Measurements from ENCODE around the gene ATF6.

The ATF6 gene

GRCh38 chr1:161879261-161879660 lies 113.1 kb downstream of the ATF6 start:
- Histone ChIP-seq H3K4me1 (ENCODE audit: control insufficient read depth in 1 of 2, insufficient read depth in 2 of 2, low read length in 2 of 2) (no peaks in the 10 kb centered on the region), H3K36me3 (ENCODE audit: control insufficient read depth in 1 of 2, insufficient read depth in 2 of 2, low read length in 2 of 2) (peaks cover 0 to 4% of the 10 kb centered on the region in 2 donors), H3K9ac (ENCODE audit: low read depth in 1 of 2, low read length in 2 of 2) (no peak overlapping the region), H3K27me3 (ENCODE audit: control insufficient read depth in 1 of 2, insufficient read depth in 2 of 2, low read length in 2 of 2) (no peaks in the 10 kb centered on the region), H3K4me3 (ENCODE audit: low read depth in 1 of 2, low read length in 2 of 2) (no peak overlapping the region), H3K9me3 (ENCODE audit: control insufficient read depth in 1 of 2, low read length in 2 of 2) (no peaks in the 10 kb centered on the region), H3K27ac (ENCODE audit: low read depth, low read length) (no peak overlapping the region)

GRCh38 chr1:161884475-161884874 lies 118.4 kb downstream of the ATF6 start:
- H3K36me3 ChIP-seq (ENCODE audit: control insufficient read depth in 1 of 2, insufficient read depth in 2 of 2, low read length in 2 of 2): peaks cover 0 to 8% of the 10 kb centered on the region in 2 donors
- H3K9ac ChIP-seq (ENCODE audit: low read depth in 1 of 2, low read length in 2 of 2): no peak overlapping the region
- H3K4me1 ChIP-seq (ENCODE audit: control insufficient read depth in 1 of 2, insufficient read depth in 2 of 2, low read length in 2 of 2): no peaks in the 10 kb centered on the region
- H3K27me3 ChIP-seq (ENCODE audit: control insufficient read depth in 1 of 2, insufficient read depth in 2 of 2, low read length in 2 of 2): no peaks in the 10 kb centered on the region
- no peaks in the 10 kb centered on the region for H3K9me3 ChIP-seq (ENCODE audit: control insufficient read depth in 1 of 2, low read length in 2 of 2)
- H3K4me3 ChIP-seq (ENCODE audit: low read depth in 1 of 2, low read length in 2 of 2): no peak overlapping the region
- H3K27ac ChIP-seq (ENCODE audit: low read depth, low read length): no peak overlapping the region

GRCh38 chr1:161885003-161885402 lies 118.9 kb downstream of the ATF6 start:
- Histone ChIP-seq H3K27me3 (ENCODE audit: control insufficient read depth in 1 of 2, insufficient read depth in 2 of 2, low read length in 2 of 2) (no peaks in the 10 kb centered on the region), H3K4me1 (ENCODE audit: control insufficient read depth in 1 of 2, insufficient read depth in 2 of 2, low read length in 2 of 2) (no peaks in the 10 kb centered on the region), H3K27ac (ENCODE audit: low read depth, low read length) (no peak overlapping the region), H3K9me3 (ENCODE audit: control insufficient read depth in 1 of 2, low read length in 2 of 2) (no peaks in the 10 kb centered on the region), H3K4me3 (ENCODE audit: low read depth in 1 of 2, low read length in 2 of 2) (no peak overlapping the region), H3K9ac (ENCODE audit: low read depth in 1 of 2, low read length in 2 of 2) (no peak overlapping the region), H3K36me3 (ENCODE audit: control insufficient read depth in 1 of 2, insufficient read depth in 2 of 2, low read length in 2 of 2) (peaks cover 0 to 8% of the 10 kb centered on the region in 2 donors)

GRCh38 chr1:161885759-161886158 lies 119.6 kb downstream of the ATF6 start:
- no peak overlapping the region for H3K4me3 ChIP-seq (ENCODE audit: low read depth in 1 of 2, low read length in 2 of 2)
- no peaks in the 10 kb centered on the region for H3K27me3 ChIP-seq (ENCODE audit: control insufficient read depth in 1 of 2, insufficient read depth in 2 of 2, low read length in 2 of 2)
- peaks cover 0 to 10% of the 10 kb centered on the region in 2 donors for H3K36me3 ChIP-seq (ENCODE audit: control insufficient read depth in 1 of 2, insufficient read depth in 2 of 2, low read length in 2 of 2)
- no peak overlapping the region for H3K9ac ChIP-seq (ENCODE audit: low read depth in 1 of 2, low read length in 2 of 2)
- no peaks in the 10 kb centered on the region for H3K9me3 ChIP-seq (ENCODE audit: control insufficient read depth in 1 of 2, low read length in 2 of 2)
- H3K27ac ChIP-seq (ENCODE audit: low read depth, low read length): no peak overlapping the region
- no peaks in the 10 kb centered on the region for H3K4me1 ChIP-seq (ENCODE audit: control insufficient read depth in 1 of 2, insufficient read depth in 2 of 2, low read length in 2 of 2)

GRCh38 chr1:161886589-161886988 lies 120.5 kb downstream of the ATF6 start:
- H3K36me3 ChIP-seq (ENCODE audit: control insufficient read depth in 1 of 2, insufficient read depth in 2 of 2, low read length in 2 of 2): peaks cover 7 to 18% of the 10 kb centered on the region in 2 donors
- H3K27ac ChIP-seq (ENCODE audit: low read depth, low read length): no peak overlapping the region
- H3K4me1 ChIP-seq (ENCODE audit: control insufficient read depth in 1 of 2, insufficient read depth in 2 of 2, low read length in 2 of 2): no peaks in the 10 kb centered on the region

GRCh38 chr1:161887730-161888287 lies 121.7 kb downstream of the ATF6 start:
- no peak overlapping the region for H3K9ac ChIP-seq (ENCODE audit: low read depth in 1 of 2, low read length in 2 of 2)

More at GRCh38 chr1:161886589-161886988, 120.5 kb downstream of the ATF6 start:
- Histone ChIP-seq H3K9ac (ENCODE audit: low read depth in 1 of 2, low read length in 2 of 2) (no peak overlapping the region), H3K9me3 (ENCODE audit: control insufficient read depth in 1 of 2, low read length in 2 of 2) (no peaks in the 10 kb centered on the region), H3K27me3 (ENCODE audit: control insufficient read depth in 1 of 2, insufficient read depth in 2 of 2, low read length in 2 of 2) (no peaks in the 10 kb centered on the region), H3K4me3 (ENCODE audit: low read depth in 1 of 2, low read length in 2 of 2) (no peak overlapping the region)

GRCh38 chr1:161890574-161890973 lies 124.5 kb downstream of the ATF6 start:
- H3K27ac ChIP-seq (ENCODE audit: low read depth, low read length): no peak overlapping the region
- H3K4me3 ChIP-seq (ENCODE audit: low read depth in 1 of 2, low read length in 2 of 2): no peak overlapping the region
- no peaks in the 10 kb centered on the region for H3K9me3 ChIP-seq (ENCODE audit: control insufficient read depth in 1 of 2, low read length in 2 of 2)
- no peak overlapping the region for H3K9ac ChIP-seq (ENCODE audit: low read depth in 1 of 2, low read length in 2 of 2)
- H3K4me1 ChIP-seq (ENCODE audit: control insufficient read depth in 1 of 2, insufficient read depth in 2 of 2, low read length in 2 of 2): no peaks in the 10 kb centered on the region
- H3K36me3 ChIP-seq (ENCODE audit: control insufficient read depth in 1 of 2, insufficient read depth in 2 of 2, low read length in 2 of 2): peaks cover 7 to 18% of the 10 kb centered on the region in 2 donors
- no peaks in the 10 kb centered on the region for H3K27me3 ChIP-seq (ENCODE audit: control insufficient read depth in 1 of 2, insufficient read depth in 2 of 2, low read length in 2 of 2)

More at GRCh38 chr1:161887730-161888287, 121.7 kb downstream of the ATF6 start:
- no peak overlapping the region for H3K27ac ChIP-seq (ENCODE audit: low read depth, low read length)
- peaks cover 7 to 18% of the 10 kb centered on the region in 2 donors for H3K36me3 ChIP-seq (ENCODE audit: control insufficient read depth in 1 of 2, insufficient read depth in 2 of 2, low read length in 2 of 2)
- H3K9me3 ChIP-seq (ENCODE audit: control insufficient read depth in 1 of 2, low read length in 2 of 2): no peaks in the 10 kb centered on the region
- no peaks in the 10 kb centered on the region for H3K27me3 ChIP-seq (ENCODE audit: control insufficient read depth in 1 of 2, insufficient read depth in 2 of 2, low read length in 2 of 2)
- no peaks in the 10 kb centered on the region for H3K4me1 ChIP-seq (ENCODE audit: control insufficient read depth in 1 of 2, insufficient read depth in 2 of 2, low read length in 2 of 2)
- H3K4me3 ChIP-seq (ENCODE audit: low read depth in 1 of 2, low read length in 2 of 2): no peak overlapping the region

GRCh38 chr1:161899091-161899490 lies 133.0 kb downstream of the ATF6 start:
- no peaks in the 10 kb centered on the region for H3K4me1 ChIP-seq (ENCODE audit: control insufficient read depth in 1 of 2, insufficient read depth in 2 of 2, low read length in 2 of 2)
- H3K27me3 ChIP-seq (ENCODE audit: control insufficient read depth in 1 of 2, insufficient read depth in 2 of 2, low read length in 2 of 2): no peaks in the 10 kb centered on the region
- no peak overlapping the region for H3K9ac ChIP-seq (ENCODE audit: low read depth in 1 of 2, low read length in 2 of 2)
- no peak overlapping the region for H3K4me3 ChIP-seq (ENCODE audit: low read depth in 1 of 2, low read length in 2 of 2)
- H3K9me3 ChIP-seq (ENCODE audit: control insufficient read depth in 1 of 2, low read length in 2 of 2): no peaks in the 10 kb centered on the region
- no peak overlapping the region for H3K27ac ChIP-seq (ENCODE audit: low read depth, low read length)
- no peaks in the 10 kb centered on the region for H3K36me3 ChIP-seq (ENCODE audit: control insufficient read depth in 1 of 2, insufficient read depth in 2 of 2, low read length in 2 of 2)

GRCh38 chr1:161900160-161900559 lies 134.0 kb downstream of the ATF6 start:
- no peaks in the 10 kb centered on the region for H3K4me1 ChIP-seq (ENCODE audit: control insufficient read depth in 1 of 2, insufficient read depth in 2 of 2, low read length in 2 of 2)
- no peaks in the 10 kb centered on the region for H3K9me3 ChIP-seq (ENCODE audit: control insufficient read depth in 1 of 2, low read length in 2 of 2)
- no peaks in the 10 kb centered on the region for H3K27me3 ChIP-seq (ENCODE audit: control insufficient read depth in 1 of 2, insufficient read depth in 2 of 2, low read length in 2 of 2)
- H3K27ac ChIP-seq (ENCODE audit: low read depth, low read length): no peak overlapping the region
- H3K9ac ChIP-seq (ENCODE audit: low read depth in 1 of 2, low read length in 2 of 2): no peak overlapping the region
- no peaks in the 10 kb centered on the region for H3K36me3 ChIP-seq (ENCODE audit: control insufficient read depth in 1 of 2, insufficient read depth in 2 of 2, low read length in 2 of 2)
- H3K4me3 ChIP-seq (ENCODE audit: low read depth in 1 of 2, low read length in 2 of 2): no peak overlapping the region

GRCh38 chr1:161902182-161902581 lies 136.1 kb downstream of the ATF6 start:
- H3K9ac ChIP-seq (ENCODE audit: low read depth in 1 of 2, low read length in 2 of 2): no peak overlapping the region
- no peaks in the 10 kb centered on the region for H3K4me1 ChIP-seq (ENCODE audit: control insufficient read depth in 1 of 2, insufficient read depth in 2 of 2, low read length in 2 of 2)
- no peak overlapping the region for H3K27ac ChIP-seq (ENCODE audit: low read depth, low read length)
- H3K9me3 ChIP-seq (ENCODE audit: control insufficient read depth in 1 of 2, low read length in 2 of 2): no peaks in the 10 kb centered on the region
- no peaks in the 10 kb centered on the region for H3K27me3 ChIP-seq (ENCODE audit: control insufficient read depth in 1 of 2, insufficient read depth in 2 of 2, low read length in 2 of 2)
- no peaks in the 10 kb centered on the region for H3K36me3 ChIP-seq (ENCODE audit: control insufficient read depth in 1 of 2, insufficient read depth in 2 of 2, low read length in 2 of 2)
- H3K4me3 ChIP-seq (ENCODE audit: low read depth in 1 of 2, low read length in 2 of 2): no peak overlapping the region
